Type B pancreatic cell (in vitro differentiated cells): ENCODE measurements around the gene CBLC. TPM values are rescaled to one million over a fixed set of nuclear protein-coding genes. Genes with fewer than 3 reads are reported as not detected.
"Not testable (repeated sequence)": the region's sequence is repeated elsewhere in the genome, so short reads cannot be mapped to it uniquely, and the experiment has no call there.

Source experiments
- DNase-seq: peaks from one replicate; pipeline ENCODE4 v3.0.0; 2021; ENCODE audit warnings: mixed read lengths; ENCODE audit not compliant: unreplicated experiment; ENCODE audit errors: extremely low spot score
- H3K27ac Mint-ChIP-seq: 2 replicates; pipeline ENCODE4 v1.8.0; 2021; ENCODE audit warnings: mild to moderate bottlenecking, mixed read lengths
- H3K27me3 Mint-ChIP-seq: 2 replicates; pipeline ENCODE4 v1.8.0; 2021; ENCODE audit warnings: mixed read lengths
- H3K36me3 Mint-ChIP-seq: 2 replicates; pipeline ENCODE4 v1.8.0; 2021; ENCODE audit warnings: mixed read lengths
- H3K4me1 Mint-ChIP-seq: one replicate; pipeline ENCODE4 v1.8.0; 2021; ENCODE audit warnings: mixed read lengths; ENCODE audit not compliant: unreplicated experiment
- H3K4me3 Mint-ChIP-seq: 2 replicates; pipeline ENCODE4 v1.8.0; 2021; ENCODE audit warnings: mild to moderate bottlenecking, mixed read lengths
- H3K9me3 Mint-ChIP-seq: 2 replicates; pipeline ENCODE4 v1.8.0; 2021; ENCODE audit warnings: mixed read lengths
- total RNA-seq: library from RNA; stranded (reverse); gene quantifications from 2 replicates; pipeline ENCODE4 v1.2.1, GENCODE V29; 2021; ENCODE audit warnings: low replicate concordance
- TF ChIP-seq, protein P1 (sequence below): fragments of 200-600 bp; sonication (generic); conservative IDR thresholded peaks from 2 replicates; pipeline ENCODE4 v1.5.0; 2021; ENCODE audit warnings: antibody characterized with exemption, mild to moderate bottlenecking

Gene CBLC
- total RNA-seq, 1 donor from 2014 or later: 13.9 TPM

DNA sequence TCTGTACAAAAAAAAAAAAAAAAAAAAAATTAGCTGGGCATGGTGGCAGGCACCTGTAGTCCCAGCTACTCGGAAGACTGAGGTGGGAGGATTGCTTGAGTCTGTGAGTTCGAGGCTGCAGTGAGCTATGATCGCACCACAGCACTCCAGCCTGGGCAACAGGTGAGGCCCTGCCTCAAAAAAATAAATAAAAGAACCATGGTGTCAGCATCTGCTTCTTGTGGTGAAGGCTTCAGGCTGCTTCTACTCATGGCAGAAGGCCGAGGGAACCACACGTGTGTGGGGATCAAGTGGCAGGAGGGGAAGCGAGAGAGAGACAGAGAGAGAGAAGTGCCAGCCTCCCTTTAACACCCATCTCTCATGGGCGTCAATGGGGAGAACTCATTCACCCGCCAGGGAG is 15.7 kb upstream of the CBLC start:
- Mint-ChIP-seq H3K9me3 (no peaks in the 10 kb centered on the region), H3K27me3 (peaks cover 2% of the 10 kb centered on the region), H3K27ac (no peak overlapping the region), H3K4me1 (peaks cover 14% of the 10 kb centered on the region), H3K36me3 (peaks cover 5% of the 10 kb centered on the region), H3K4me3 (no peak overlapping the region)
- TF ChIP-seq, protein P1, sequence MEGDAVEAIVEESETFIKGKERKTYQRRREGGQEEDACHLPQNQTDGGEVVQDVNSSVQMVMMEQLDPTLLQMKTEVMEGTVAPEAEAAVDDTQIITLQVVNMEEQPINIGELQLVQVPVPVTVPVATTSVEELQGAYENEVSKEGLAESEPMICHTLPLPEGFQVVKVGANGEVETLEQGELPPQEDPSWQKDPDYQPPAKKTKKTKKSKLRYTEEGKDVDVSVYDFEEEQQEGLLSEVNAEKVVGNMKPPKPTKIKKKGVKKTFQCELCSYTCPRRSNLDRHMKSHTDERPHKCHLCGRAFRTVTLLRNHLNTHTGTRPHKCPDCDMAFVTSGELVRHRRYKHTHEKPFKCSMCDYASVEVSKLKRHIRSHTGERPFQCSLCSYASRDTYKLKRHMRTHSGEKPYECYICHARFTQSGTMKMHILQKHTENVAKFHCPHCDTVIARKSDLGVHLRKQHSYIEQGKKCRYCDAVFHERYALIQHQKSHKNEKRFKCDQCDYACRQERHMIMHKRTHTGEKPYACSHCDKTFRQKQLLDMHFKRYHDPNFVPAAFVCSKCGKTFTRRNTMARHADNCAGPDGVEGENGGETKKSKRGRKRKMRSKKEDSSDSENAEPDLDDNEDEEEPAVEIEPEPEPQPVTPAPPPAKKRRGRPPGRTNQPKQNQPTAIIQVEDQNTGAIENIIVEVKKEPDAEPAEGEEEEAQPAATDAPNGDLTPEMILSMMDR: no peak
- DNase-seq: no peak

DNA sequence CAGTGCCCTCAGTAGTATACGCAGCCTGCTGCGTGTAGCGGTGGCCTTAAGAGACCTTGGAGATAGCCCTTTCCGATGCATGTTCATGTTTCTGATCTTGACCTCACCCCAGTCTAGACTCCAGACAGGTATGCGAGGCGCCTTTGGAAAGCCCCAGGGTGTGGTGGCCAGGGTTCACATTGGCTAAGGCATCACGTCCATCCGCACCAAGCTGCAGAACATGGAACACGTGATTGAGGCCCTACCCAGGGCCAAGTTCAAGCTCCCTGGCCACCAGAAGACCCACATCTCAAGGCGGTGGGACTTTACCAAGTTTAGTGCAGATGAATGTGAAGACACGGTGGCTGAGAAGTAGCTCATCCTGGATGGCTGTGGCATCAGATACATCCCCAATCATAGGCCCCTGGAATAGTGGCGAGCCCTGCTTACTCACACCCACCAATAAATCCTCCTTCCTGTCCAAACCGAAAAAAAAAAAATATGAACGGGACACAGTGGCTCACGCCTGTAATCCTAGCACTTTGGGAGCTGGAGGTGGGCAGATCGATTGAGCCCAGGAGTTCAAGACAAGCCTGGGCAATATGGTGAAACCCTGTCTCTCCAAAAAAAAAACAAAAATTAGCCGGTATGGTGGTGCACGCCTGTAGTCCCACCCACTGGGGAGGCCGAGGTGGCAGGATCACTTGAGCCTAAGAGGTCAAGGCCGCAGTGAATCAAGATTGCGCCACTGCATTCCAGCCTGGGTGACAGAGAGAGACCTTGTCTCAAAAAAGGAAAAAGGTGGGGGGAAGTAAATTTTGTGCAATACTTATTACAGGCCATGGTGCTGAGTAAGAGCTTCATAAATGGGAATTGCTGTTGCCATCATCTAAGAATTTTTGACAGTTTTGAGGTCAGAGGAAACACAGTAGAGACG is 12.4 kb upstream of the CBLC start:
- no peaks in the 10 kb centered on the region for H3K4me1 Mint-ChIP-seq
- peaks cover 4% of the 10 kb centered on the region for H3K27me3 Mint-ChIP-seq
- TF ChIP-seq, protein P1: no peak
- DNase-seq: no peak
- no peaks in the 10 kb centered on the region for H3K9me3 Mint-ChIP-seq
- H3K27ac Mint-ChIP-seq: peak overlapping the region; percentile 76
- no peaks in the 10 kb centered on the region for H3K36me3 Mint-ChIP-seq
- H3K4me3 Mint-ChIP-seq: no peak overlapping the region

DNA sequence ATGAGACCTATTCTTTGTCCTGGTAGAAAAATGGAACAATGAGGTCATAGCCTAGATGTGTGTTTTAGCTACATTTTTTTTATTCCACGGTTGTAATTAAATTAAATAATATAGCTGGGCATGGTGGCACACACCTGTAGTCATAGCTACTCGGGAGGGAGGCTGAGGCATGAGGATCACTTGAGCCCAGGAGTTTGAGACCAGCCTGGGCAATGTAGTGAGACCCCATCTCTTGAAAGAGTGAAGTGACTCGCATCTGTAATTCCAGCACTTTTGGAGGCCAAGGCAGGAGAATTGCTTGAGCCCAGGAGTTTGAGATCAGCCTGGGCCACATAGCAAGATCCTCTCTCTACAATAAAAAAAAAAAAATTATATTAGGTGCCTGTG is 11.7 kb upstream of the CBLC start:
- H3K9me3 Mint-ChIP-seq: no peaks in the 10 kb centered on the region
- TF ChIP-seq, protein P1: no peak
- H3K27me3 Mint-ChIP-seq: peaks cover 9% of the 10 kb centered on the region
- DNase-seq: no peak
- H3K36me3 Mint-ChIP-seq: no peaks in the 10 kb centered on the region
- no peak overlapping the region for H3K4me3 Mint-ChIP-seq
- H3K4me1 Mint-ChIP-seq: peaks cover 6% of the 10 kb centered on the region
- no peak overlapping the region for H3K27ac Mint-ChIP-seq

DNA sequence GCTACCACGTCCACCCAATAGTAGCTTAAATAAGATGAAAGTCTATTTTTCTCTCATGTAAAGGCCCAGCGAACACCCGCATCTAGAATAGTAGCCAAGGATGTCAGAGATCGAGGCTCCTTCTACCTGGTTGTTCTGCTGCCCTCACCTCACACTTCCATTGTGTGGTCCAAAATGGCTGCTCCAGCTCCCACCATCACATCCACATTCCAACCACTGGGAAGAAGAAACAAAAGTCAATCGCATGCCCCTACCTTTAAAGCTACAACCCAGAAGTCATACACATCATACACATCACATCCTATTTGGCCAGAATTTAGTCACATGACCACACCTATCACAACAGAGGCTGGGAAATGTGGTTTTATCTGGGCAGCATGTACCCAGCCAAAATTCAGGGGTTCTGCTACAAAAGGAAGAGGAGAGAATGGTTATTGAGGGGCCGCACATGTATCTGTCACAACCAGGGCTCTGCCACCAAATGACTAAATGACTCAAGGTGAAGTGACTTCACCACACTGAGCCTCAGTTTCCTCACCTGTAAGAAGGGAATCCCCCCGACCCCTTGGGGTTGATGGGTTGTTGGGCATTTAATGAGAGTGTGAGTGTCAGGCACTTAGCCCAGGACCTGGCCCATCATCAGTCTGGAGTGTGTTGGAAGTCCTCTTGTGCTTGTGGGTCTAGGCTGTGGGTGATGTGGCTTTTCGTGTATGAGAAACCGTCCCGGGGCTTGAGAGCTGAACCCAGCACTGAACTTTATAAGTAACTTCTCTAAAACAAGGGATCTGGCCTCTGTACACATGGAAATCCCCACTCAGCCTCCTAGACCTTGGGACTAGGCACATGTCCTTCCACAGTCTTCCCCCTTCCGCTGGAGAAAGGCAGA is 10.2 kb upstream of the CBLC start:
- Mint-ChIP-seq H3K4me3 (no peak overlapping the region), H3K4me1 (peaks cover 6% of the 10 kb centered on the region), H3K27ac (no peak overlapping the region), H3K27me3 (peaks cover 9% of the 10 kb centered on the region), H3K36me3 (no peaks in the 10 kb centered on the region), H3K9me3 (no peaks in the 10 kb centered on the region)
- no peak for DNase-seq
- TF ChIP-seq, protein P1: no peak

DNA sequence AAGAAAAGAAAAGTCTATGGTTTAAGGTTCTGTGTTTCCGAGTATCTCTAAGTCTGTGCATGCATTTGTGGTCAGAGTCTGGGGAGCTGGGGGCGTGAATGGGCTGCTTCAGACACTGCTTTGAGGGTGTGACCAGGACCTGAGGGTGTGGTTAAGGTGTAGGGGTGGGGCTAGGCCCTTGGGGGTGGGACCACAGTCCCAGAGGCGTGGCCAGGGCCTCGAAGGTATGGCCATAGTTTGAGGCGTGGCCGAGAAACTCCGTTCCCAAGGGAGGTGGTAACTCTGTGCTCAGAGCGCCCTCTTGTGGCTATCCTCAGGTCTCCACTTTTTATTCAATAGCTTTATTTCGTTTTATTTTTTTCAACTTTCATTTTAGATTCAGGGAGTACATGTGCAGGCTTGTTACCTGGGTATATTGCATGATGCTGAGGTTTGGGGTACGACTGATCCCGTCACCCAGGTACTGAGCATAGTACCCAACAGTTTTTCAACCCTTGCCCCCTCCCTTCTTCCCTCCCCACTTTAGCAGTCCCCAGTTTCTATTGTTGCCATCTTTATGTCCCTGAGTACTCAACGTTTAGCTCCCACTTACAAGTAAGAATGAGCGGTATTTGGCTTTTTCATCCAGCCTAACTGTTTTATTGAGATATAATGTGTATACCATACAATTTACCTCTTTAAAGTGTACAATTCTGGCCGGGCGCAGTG is 7.0 kb upstream of the CBLC start:
- H3K9me3 Mint-ChIP-seq: no peaks in the 10 kb centered on the region
- H3K27me3 Mint-ChIP-seq: peaks cover 15% of the 10 kb centered on the region
- no peaks in the 10 kb centered on the region for H3K36me3 Mint-ChIP-seq
- TF ChIP-seq, protein P1: peak; percentile 95
- H3K4me1 Mint-ChIP-seq: peaks cover 6% of the 10 kb centered on the region
- peak; percentile 89 for DNase-seq
- H3K27ac Mint-ChIP-seq: peak overlapping the region; percentile 77
- no peak overlapping the region for H3K4me3 Mint-ChIP-seq

DNA sequence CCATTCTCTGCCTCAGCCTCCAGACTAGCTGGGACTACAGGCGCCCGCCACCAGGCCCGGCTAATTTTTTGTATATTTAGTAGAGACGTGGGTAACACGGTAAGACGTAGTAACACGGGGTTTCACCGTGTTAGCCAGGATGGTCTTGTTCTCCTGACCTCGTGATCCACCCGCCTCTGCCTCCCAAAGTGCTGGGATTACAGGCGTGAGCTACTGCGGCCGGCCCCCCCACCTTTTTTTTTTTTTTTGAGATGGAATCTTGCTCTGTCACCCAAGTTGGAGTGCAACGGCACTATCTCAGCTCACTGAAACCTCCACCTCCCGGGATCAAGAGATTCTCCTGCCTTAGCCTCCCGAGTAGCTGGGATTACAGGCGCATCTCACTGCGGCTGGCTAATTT is 5.5 kb upstream of the CBLC start:
- H3K4me1 Mint-ChIP-seq, H3K36me3 Mint-ChIP-seq, DNase-seq, H3K4me3 Mint-ChIP-seq, H3K27ac Mint-ChIP-seq, H3K9me3 Mint-ChIP-seq: not testable (repeated sequence)
- peaks cover 17% of the 10 kb centered on the region for H3K27me3 Mint-ChIP-seq
